KMS-11 (cell line): ENCODE results near the gene RTEL1.

Experiments
- H2AFZ ChIP-seq: fragments of 200-600 bp; sonication (generic); 2 replicates; pipeline ENCODE4 v1.6.1; 2016; ENCODE audit warnings: antibody characterized with exemption, mixed run types, low read depth
- H3K27ac ChIP-seq: fragments of 200-600 bp; sonication (generic); 2 replicates; pipeline ENCODE4 v1.6.1; 2016; ENCODE audit warnings: mild to moderate bottlenecking, mixed run types
- H3K27me3 ChIP-seq: fragments of 200-600 bp; sonication (generic); 2 replicates; pipeline ENCODE4 v1.6.1; 2017; ENCODE audit warnings: mild to moderate bottlenecking, low read depth, mixed run types, moderate library complexity; ENCODE audit not compliant: insufficient read depth
- H3K36me3 ChIP-seq: fragments of 200-600 bp; sonication (generic); 2 replicates; pipeline ENCODE4 v1.6.1; 2017; ENCODE audit warnings: mild to moderate bottlenecking, mixed run types; ENCODE audit not compliant: insufficient read depth
- H3K4me1 ChIP-seq: fragments of 200-600 bp; sonication (generic); 2 replicates; pipeline ENCODE4 v1.6.1; 2016; ENCODE audit warnings: mild to moderate bottlenecking, low read depth, mixed run types; ENCODE audit not compliant: poor library complexity, severe bottlenecking
- H3K4me2 ChIP-seq: fragments of 200-600 bp; sonication (generic); 2 replicates; pipeline ENCODE4 v1.7.0; 2016; ENCODE audit warnings: mild to moderate bottlenecking, mixed run types
- H3K4me3 ChIP-seq: fragments of 200-600 bp; sonication (generic); IDR thresholded peaks from 2 replicates; pipeline ENCODE4 v1.6.1; 2017; ENCODE audit warnings: low read depth, low read length, mixed read lengths; ENCODE audit not compliant: insufficient read depth
- H3K79me2 ChIP-seq: fragments of 200-600 bp; sonication (generic); 2 replicates; pipeline ENCODE4 v1.6.1; 2016; ENCODE audit warnings: low read depth, mixed run types; ENCODE audit not compliant: insufficient read depth
- H3K9ac ChIP-seq: fragments of 200-600 bp; sonication (generic); 2 replicates; pipeline ENCODE4 v1.6.1; 2016; ENCODE audit warnings: mild to moderate bottlenecking, mixed run types
- H4K20me1 ChIP-seq: fragments of 200-600 bp; sonication (generic); 2 replicates; pipeline ENCODE4 v1.6.1; 2016; ENCODE audit warnings: mild to moderate bottlenecking, mixed run types; ENCODE audit not compliant: insufficient read depth
- TF ChIP-seq, protein P1 (sequence below): fragments of 200-600 bp; sonication (generic); conservative IDR thresholded peaks from 2 replicates; pipeline ENCODE4 v1.6.1; 2017; ENCODE audit warnings: low read depth, mild to moderate bottlenecking, antibody characterized with exemption, low read length, moderate library complexity, mixed read lengths

The RTEL1 gene

DNA sequence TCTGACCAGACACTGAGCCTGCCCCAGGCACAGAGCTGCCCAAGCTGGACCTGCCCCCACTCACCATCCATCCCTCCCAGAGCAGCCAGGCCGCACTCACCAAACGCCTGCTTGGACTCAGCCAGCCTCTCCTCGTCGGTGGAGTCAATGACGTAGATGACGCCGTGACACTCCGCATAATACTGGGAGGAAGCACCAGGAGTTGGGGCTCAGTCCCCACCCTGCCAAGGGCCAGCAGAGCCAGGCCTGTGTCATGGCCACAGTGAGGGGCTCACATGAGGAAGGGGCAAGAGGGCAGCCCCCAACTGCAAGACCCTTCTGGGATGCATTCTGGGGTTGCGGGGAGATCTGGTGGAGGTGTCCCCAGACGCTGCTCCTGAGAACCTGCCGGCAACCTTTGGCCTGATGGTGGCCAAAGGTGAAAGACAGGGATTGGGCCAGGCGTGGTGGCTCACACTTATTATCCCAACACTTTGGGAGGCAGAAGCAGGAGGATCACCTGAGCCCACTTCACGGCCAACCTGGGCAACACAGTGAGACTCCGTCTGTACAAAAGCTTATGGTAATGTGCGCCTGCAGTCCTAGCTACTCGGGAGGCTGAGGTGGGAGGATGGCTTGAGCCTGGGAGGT lies 44.0 kb downstream of the RTEL1 start:
- Histone ChIP-seq H3K4me1 (peaks cover 12% of the 10 kb centered on the region), H3K27ac (no peak overlapping the region), H3K79me2 (peaks cover 17% of the 10 kb centered on the region; the same call in 1 of the 2 replicates), H3K4me2 (no peak overlapping the region), H3K27me3 (no peaks in the 10 kb centered on the region), H2AFZ (no peak overlapping the region), H3K9ac (no peak overlapping the region), H3K36me3 (no peaks in the 10 kb centered on the region), H4K20me1 (0 out of 2 replicates have a peak, but pooled peaks cover 3% of the 10 kb centered on the region), H3K4me3 (no peak overlapping the region)
- TF ChIP-seq, protein P1, sequence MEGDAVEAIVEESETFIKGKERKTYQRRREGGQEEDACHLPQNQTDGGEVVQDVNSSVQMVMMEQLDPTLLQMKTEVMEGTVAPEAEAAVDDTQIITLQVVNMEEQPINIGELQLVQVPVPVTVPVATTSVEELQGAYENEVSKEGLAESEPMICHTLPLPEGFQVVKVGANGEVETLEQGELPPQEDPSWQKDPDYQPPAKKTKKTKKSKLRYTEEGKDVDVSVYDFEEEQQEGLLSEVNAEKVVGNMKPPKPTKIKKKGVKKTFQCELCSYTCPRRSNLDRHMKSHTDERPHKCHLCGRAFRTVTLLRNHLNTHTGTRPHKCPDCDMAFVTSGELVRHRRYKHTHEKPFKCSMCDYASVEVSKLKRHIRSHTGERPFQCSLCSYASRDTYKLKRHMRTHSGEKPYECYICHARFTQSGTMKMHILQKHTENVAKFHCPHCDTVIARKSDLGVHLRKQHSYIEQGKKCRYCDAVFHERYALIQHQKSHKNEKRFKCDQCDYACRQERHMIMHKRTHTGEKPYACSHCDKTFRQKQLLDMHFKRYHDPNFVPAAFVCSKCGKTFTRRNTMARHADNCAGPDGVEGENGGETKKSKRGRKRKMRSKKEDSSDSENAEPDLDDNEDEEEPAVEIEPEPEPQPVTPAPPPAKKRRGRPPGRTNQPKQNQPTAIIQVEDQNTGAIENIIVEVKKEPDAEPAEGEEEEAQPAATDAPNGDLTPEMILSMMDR, result no peak

DNA sequence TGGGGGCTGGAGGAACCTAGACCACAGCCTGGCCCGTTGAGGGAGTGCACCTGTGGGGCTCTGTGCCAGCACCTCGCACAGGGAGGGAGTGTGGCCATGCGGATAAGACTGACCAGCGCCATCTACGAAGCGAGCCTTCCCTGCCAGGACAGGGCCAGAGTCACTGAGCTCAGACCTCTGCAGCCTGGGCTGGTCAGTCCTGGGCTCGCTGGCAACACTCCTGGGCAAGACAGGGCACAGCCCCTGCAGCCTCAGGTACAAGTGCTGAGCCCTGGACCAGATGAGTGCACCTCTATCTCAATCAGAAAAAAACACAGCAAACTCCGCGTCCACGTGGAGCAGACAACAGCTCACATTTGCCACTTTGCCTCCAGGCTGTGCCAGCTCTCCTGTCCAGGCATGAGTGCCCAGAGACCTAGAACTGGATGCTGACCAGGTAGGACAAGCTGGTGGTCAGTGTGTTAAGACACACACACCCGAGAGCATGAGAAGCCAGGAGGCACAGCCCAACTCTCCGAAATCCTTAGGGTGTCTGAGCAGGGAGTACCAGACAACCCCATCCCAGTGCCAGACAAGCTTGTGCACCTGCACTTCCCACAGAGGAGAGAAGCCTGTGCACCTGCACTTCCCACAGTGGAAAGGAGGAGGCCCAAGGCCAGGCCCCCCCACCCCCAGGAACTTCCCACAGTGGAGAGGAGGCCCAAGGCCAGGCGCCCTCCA lies 44.8 kb downstream of the RTEL1 start:
- 0 out of 2 replicates have a peak, but pooled peaks cover 3% of the 10 kb centered on the region for H4K20me1 ChIP-seq

DNA sequence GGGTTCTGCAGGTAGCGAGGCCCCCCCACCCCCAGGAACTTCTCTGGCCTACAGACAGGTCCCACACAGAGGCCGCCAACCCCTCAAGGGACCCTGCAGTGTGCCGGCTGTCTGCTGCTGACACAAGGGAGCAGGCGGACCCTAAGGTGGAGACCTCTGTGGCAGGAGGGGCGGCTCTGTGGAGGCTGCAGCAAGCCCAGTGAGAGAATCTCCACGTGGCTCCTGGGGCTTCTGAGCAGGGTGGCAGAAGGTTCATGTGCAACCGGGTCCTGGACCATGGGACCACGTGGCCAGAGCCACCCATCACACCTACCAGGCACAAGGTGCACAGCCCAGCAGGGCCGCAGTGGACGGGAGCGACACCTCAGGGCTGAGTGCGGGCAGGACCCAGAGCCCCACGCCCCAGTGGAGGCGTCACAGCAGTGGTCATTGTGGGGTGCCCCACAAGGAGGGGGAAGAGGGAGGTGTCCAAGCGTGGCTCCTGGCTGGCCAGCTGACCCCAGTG lies 45.4 kb downstream of the RTEL1 start:
- Histone ChIP-seq H3K27ac (no peak overlapping the region), H3K36me3 (no peaks in the 10 kb centered on the region), H3K4me3 (no peak overlapping the region), H3K9ac (no peak overlapping the region), H4K20me1 (peaks cover 3% of the 10 kb centered on the region; the same call in 1 of the 2 replicates), H2AFZ (no peak overlapping the region), H3K27me3 (no peaks in the 10 kb centered on the region), H3K4me1 (peaks cover 13% of the 10 kb centered on the region), H3K4me2 (no peak overlapping the region), H3K79me2 (peaks cover 20% of the 10 kb centered on the region; the same call in 1 of the 2 replicates)
- TF ChIP-seq, protein P1, result no peak

More for the DNA sequence above, 44.8 kb downstream of the RTEL1 start:
- Histone ChIP-seq H3K27ac (no peak overlapping the region), H3K4me1 (peaks cover 12% of the 10 kb centered on the region), H3K27me3 (no peaks in the 10 kb centered on the region), H3K36me3 (no peaks in the 10 kb centered on the region), H3K79me2 (peaks cover 18% of the 10 kb centered on the region; the same call in 1 of the 2 replicates), H3K4me3 (no peak overlapping the region), H3K4me2 (no peak overlapping the region), H2AFZ (no peak overlapping the region), H3K9ac (no peak overlapping the region)
- TF ChIP-seq, protein P1, result no peak

DNA sequence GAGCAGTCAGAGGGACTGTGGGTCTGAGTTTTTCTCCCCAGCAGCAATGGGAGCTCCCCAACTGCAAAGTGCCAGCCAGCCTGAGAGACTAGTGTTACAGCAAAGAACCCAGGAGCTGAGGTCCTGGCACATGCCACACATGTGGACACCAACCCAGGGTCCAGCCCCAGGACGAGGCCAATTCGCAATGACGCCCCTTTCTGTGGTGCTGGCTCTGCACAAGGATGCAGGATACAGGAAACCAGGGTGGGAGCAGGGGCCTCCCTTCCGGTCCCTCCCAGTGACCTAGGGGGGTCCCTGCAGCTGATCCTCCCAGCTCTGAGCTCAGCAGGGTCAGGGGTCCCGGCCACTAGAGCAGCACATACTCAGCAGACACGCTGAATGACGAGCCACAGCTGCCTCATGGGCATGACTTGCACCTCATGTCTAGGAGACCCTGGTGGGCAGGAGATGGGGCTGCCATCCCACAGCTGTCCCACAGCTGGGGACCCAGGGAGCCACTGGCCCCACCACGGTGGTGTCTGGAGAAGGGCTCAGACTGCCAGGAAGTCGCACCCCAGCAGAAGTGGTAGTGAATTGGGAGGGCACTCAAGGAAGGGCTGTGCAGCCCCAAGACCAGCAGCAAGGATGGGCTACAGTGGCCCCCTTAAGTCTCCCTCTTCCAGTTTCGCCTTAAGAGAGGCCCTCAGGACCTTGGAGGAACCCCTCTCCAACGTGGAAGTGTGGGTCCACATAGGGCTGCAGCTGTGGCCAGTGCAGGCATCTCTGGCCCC lies 46.0 kb downstream of the RTEL1 start:
- H4K20me1 ChIP-seq, result peaks cover 3% of the 10 kb centered on the region; the same call in 1 of the 2 replicates
- H3K4me1 ChIP-seq, result peaks cover 17% of the 10 kb centered on the region
- no peak overlapping the region for H2AFZ ChIP-seq
- no peak overlapping the region for H3K27ac ChIP-seq
- H3K36me3 ChIP-seq, result no peaks in the 10 kb centered on the region; the same call in 1 of the 2 replicates
- no peak overlapping the region for H3K4me3 ChIP-seq
- no peaks in the 10 kb centered on the region for H3K27me3 ChIP-seq
- H3K4me2 ChIP-seq, result no peak overlapping the region
- H3K9ac ChIP-seq, result no peak overlapping the region
- peaks cover 26% of the 10 kb centered on the region; the same call in 1 of the 2 replicates for H3K79me2 ChIP-seq
- TF ChIP-seq, protein P1, result no peak
